Neutrophil (primary cell): ENCODE results near the gene LRRC28.

Source experiments
- H3K27ac ChIP-seq: fragments of 200-600 bp; sonication (generic); 2 replicates; pipeline ENCODE4 v1.5.1; 2016; ENCODE audit warnings: mild to moderate bottlenecking, moderate library complexity
- H3K27me3 ChIP-seq: fragments of 200-600 bp; sonication (generic); 2 replicates; pipeline ENCODE4 v1.6.0; 2016; ENCODE audit warnings: mild to moderate bottlenecking
- H3K36me3 ChIP-seq: fragments of 200-600 bp; sonication (generic); 2 replicates; pipeline ENCODE4 v1.5.1; 2017
- H3K4me1 ChIP-seq, 2 experiments: fragments of 200-600 bp in 1 of 2; sonication (generic) in 1 of 2; 1 replicate in 1 of 2; 2 replicates in 1 of 2; pipeline versions ENCODE4 v1.5.1 to v1.6.1; 2013 to 2016; ENCODE audit warnings: low read depth in 1 of 2, low read length in 1 of 2, mild to moderate bottlenecking in 1 of 2, moderate library complexity in 1 of 2; ENCODE audit not compliant: control insufficient read depth in 1 of 2, insufficient read depth in 1 of 2
- H3K4me3 ChIP-seq, 2 experiments: fragments of 200-600 bp in 1 of 2; sonication (generic) in 1 of 2; 1 replicate in 1 of 2; 2 replicates in 1 of 2; pipeline ENCODE4 v1.5.1; 2013 to 2016; ENCODE audit warnings: low read depth in 1 of 2, low read length in 1 of 2, mild to moderate bottlenecking in 1 of 2, moderate library complexity in 1 of 2
- H3K9me3 ChIP-seq: fragments of 200-600 bp; sonication (generic); 2 replicates; pipeline ENCODE4 v1.5.1; 2016
- TF ChIP-seq, protein P1 (sequence below): fragments of 200-600 bp; sonication (generic); IDR thresholded peaks from 2 replicates; pipeline ENCODE4 v1.5.1; 2016; ENCODE audit warnings: antibody characterized with exemption

LRRC28 gene

DNA sequence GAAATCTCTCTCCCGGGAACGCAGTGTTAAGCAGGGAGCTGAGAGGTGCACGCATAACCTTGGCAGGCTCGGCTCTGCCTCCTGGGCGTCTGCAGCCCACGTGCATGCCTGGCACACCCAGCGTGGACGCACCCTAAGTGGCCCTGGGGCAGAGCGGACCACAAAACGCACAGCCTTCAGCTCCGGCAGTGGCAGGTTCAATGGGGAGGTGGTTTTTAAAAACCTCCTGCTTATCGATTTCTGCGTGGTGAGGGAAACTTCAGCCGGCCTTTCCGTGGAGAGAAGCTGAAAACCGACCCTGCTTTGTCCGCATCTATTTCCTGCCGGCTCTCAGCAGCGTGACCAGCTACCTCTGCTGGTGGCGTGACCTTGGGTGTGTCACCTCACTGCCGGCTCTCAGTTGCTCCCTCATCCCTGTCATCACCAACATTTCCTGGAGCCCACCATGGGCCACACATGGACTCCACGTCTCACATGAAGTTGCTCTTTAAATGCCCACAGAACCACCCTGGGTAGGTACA lies 179.7 kb downstream of the LRRC28 start:
- H3K36me3 ChIP-seq, result no peaks in the 10 kb centered on the region
- no peak overlapping the region for H3K4me3 ChIP-seq
- H3K27me3 ChIP-seq, result peaks cover 18% of the 10 kb centered on the region
- TF ChIP-seq, protein P1, sequence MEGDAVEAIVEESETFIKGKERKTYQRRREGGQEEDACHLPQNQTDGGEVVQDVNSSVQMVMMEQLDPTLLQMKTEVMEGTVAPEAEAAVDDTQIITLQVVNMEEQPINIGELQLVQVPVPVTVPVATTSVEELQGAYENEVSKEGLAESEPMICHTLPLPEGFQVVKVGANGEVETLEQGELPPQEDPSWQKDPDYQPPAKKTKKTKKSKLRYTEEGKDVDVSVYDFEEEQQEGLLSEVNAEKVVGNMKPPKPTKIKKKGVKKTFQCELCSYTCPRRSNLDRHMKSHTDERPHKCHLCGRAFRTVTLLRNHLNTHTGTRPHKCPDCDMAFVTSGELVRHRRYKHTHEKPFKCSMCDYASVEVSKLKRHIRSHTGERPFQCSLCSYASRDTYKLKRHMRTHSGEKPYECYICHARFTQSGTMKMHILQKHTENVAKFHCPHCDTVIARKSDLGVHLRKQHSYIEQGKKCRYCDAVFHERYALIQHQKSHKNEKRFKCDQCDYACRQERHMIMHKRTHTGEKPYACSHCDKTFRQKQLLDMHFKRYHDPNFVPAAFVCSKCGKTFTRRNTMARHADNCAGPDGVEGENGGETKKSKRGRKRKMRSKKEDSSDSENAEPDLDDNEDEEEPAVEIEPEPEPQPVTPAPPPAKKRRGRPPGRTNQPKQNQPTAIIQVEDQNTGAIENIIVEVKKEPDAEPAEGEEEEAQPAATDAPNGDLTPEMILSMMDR, result no peak
- peaks cover 0 to 4% of the 10 kb centered on the region in 2 experiments for H3K4me1 ChIP-seq
- no peaks in the 10 kb centered on the region for H3K9me3 ChIP-seq
- H3K27ac ChIP-seq, result no peak overlapping the region

DNA sequence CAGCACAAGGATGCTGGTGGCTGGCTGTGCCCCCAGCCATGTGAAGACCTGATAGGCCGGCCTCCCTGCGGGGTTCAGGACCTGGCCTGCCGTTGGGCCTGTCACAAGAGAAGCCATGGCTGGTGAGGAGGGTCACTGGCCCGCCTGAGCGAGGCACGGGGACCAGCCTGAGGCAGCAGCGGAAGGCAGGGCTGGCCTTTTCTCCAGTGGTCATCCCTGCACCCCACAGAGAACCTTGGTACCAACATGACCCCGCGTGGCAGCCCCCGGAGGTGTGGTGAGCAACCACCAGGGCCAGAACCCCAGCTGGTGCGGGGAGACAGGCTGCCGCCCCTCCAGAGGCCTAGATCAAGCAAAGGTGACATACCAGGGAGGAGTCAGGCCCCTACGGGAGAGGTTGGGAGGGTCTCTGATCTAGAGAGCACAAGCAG lies 180.4 kb downstream of the LRRC28 start:
- Histone ChIP-seq H3K4me1 (peaks cover 0 to 4% of the 10 kb centered on the region in 2 experiments), H3K9me3 (no peaks in the 10 kb centered on the region), H3K4me3 (no peak overlapping the region), H3K27me3 (peaks cover 24% of the 10 kb centered on the region), H3K36me3 (no peaks in the 10 kb centered on the region), H3K27ac (no peak overlapping the region)
- TF ChIP-seq, protein P1, result no peak

DNA sequence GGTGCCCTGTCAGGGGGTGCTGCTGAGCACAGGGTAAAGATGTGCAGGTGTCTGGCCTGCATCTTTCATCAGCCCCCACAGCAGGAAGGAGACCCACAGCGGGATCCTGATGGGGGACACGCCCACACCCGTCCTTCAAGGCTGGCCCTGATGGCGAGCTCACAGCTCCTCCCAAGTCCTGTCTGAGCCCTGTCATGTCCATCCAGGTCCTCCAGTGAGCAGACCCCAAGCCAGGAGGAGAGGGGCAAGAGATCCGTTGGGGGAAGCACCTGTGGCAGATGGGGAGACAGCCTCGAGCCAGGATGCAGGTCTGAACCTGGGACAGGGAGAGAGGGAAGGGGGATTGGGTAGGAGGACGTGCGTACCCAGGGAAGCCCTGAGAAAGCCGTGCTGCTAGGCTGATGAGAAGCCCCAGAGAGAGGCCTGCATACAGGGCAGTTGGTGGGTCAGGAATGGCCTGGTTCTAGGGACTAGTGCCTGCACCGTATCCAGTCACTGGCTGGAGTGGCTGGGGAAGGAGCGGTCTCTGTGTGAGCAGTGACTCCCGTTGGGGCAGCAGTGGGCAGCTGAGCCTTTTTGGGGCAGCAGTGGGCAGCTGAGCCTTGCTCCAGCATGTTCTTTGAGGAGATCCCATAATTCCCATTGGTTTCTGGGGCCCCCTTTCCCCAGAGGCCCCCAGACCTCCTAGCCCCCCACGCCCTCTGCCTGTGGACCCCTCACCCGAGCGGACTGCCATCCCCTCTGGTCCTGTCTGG lies 181.2 kb downstream of the LRRC28 start:
- peaks cover 31% of the 10 kb centered on the region for H3K27me3 ChIP-seq
- H3K27ac ChIP-seq, result no peak overlapping the region
- H3K4me3 ChIP-seq, result no peak overlapping the region
- H3K9me3 ChIP-seq, result no peaks in the 10 kb centered on the region
- TF ChIP-seq, protein P1, result no peak
- no peaks in the 10 kb centered on the region for H3K36me3 ChIP-seq
- peaks cover 0 to 4% of the 10 kb centered on the region in 2 experiments for H3K4me1 ChIP-seq

DNA sequence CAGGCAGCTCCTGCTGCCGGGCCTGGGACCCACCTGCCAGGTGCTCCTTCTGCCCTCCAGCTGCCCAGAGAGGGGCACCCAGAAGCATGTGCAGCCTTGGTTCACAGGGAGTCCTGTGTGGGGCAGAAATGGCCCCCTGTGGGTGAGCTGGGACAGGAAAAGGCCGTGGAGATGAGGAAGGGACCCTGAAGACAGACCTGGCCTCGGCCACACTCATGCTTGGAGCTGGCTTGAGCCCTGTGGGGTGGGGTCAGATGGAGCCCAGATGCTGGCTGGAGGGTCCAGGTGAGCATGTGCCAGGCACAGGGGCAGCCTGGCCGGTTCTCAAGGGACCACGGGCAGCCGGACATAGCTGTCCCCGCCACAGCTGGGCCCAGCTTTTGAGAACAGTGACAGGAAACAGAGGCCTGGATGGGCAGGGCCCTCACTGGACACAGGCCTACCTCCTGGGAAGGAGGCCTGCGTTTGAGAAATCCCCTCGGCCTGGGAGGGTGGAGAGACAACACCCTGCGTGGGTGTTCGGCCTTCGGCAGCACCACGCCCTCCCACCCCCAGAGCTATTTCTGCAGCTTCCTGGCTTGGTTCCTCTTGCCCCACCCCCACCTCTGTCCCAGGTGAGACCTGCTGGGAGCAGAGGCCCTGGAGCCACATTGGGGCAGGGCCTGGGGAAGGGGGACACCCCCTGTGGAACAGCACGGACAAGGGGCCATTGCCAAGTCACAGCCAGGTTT lies 181.9 kb downstream of the LRRC28 start:
- peaks cover 0 to 4% of the 10 kb centered on the region in 2 experiments for H3K4me1 ChIP-seq
- peaks cover 32% of the 10 kb centered on the region for H3K27me3 ChIP-seq
- TF ChIP-seq, protein P1, result no peak
- H3K9me3 ChIP-seq, result no peaks in the 10 kb centered on the region
- no peaks in the 10 kb centered on the region for H3K36me3 ChIP-seq
- no peak overlapping the region for H3K27ac ChIP-seq
- H3K4me3 ChIP-seq, result no peak overlapping the region

DNA sequence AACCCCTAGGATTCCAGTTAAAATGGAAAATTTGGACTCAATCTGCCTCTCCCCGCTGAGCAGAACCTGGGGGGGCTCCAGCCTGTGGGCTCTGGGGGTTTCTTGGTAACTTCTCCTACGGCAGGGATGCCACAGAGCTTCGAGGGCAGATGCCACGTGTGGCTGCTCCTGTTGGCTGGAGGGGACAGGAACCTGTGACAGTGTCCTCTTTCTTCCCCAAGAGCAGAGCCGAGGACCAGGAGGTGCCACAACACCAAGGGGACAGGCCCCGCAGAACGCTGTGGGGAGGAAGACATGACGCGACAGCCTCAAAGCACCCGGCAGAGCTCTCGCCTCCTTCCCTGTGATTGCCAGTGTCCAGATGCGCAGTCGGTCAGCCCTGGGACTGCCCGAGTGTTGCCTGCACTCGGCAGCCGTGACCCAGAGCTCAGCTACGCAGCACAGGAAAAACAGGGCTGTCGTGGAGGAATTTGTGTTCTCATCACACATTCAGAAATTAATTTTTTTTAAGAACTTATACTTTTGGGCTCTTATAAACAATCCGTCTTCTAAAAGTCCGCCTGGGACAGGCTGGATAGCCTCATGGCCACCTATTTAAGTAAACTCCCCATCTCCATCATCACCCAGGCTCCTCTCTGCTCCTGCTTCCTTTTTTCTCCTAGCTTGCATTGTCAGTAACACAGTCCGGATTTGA lies 182.6 kb downstream of the LRRC28 start:
- Histone ChIP-seq H3K4me1 (peaks cover 0 to 4% of the 10 kb centered on the region in 2 experiments), H3K27me3 (peaks cover 32% of the 10 kb centered on the region), H3K27ac (no peak overlapping the region), H3K4me3 (no peak overlapping the region), H3K9me3 (no peaks in the 10 kb centered on the region), H3K36me3 (no peaks in the 10 kb centered on the region)
- TF ChIP-seq, protein P1, result no peak
